NCI-H510A treated with DMSO at 0.1 percent for 48 hours (cell line): ENCODE measurements around the gene RAB3GAP2.
"Not testable (repeated sequence)": the region's sequence is repeated elsewhere in the genome, so short reads cannot be mapped to it uniquely, and the experiment has no call there.

Experiments
- DNase-seq: peaks from one replicate; lab custom pipeline; 2025; lab: John Stamatoyannopoulos, UW

The RAB3GAP2 gene

GRCh38 chr1:220272047-220272840, at the start of gene RAB3GAP2:
Gene RAB3GAP2, minus strand, starts transcription at chr1:220272453. Its CDS starts 116 bp downstream, at chr1:220272337.
- DNase-seq, result peak; percentile 94

GRCh38 chr1:220321758-220322157, 49.5 kb upstream of the RAB3GAP2 start:
- DNase-seq, result no peak

GRCh38 chr1:220320709-220321108, 48.5 kb upstream of the RAB3GAP2 start:
- DNase-seq, result no peak

GRCh38 chr1:220318673-220319072, 46.4 kb upstream of the RAB3GAP2 start:
- no peak for DNase-seq

GRCh38 chr1:220317161-220317560, 44.9 kb upstream of the RAB3GAP2 start:
- DNase-seq, result no peak

- DNase-seq, result no peak
These were observed 44.1 kb upstream of the RAB3GAP2 start for GRCh38 chr1:220316305-220316704.

- no peak for DNase-seq
These were observed 43.0 kb upstream of the RAB3GAP2 start for GRCh38 chr1:220315070-220315839.

GRCh38 chr1:220313576-220313975, 41.3 kb upstream of the RAB3GAP2 start:
- no peak for DNase-seq

GRCh38 chr1:220310147-220310546, 37.9 kb upstream of the RAB3GAP2 start:
- DNase-seq, result not testable (repeated sequence)

GRCh38 chr1:220307607-220308006, 35.4 kb upstream of the RAB3GAP2 start:
- DNase-seq, result no peak

GRCh38 chr1:220306339-220306738, 34.1 kb upstream of the RAB3GAP2 start:
- DNase-seq, result no peak

GRCh38 chr1:220303871-220304270, 31.6 kb upstream of the RAB3GAP2 start:
- DNase-seq, result no peak

GRCh38 chr1:220301630-220302029, 29.4 kb upstream of the RAB3GAP2 start:
- no peak for DNase-seq

- peak; percentile 74 for DNase-seq
These were observed 28.3 kb upstream of the RAB3GAP2 start for GRCh38 chr1:220300442-220301121.

- no peak for DNase-seq
These were observed 27.1 kb upstream of the RAB3GAP2 start for GRCh38 chr1:220299337-220299736.

- DNase-seq, result peak; percentile 16
These were observed 26.4 kb upstream of the RAB3GAP2 start for GRCh38 chr1:220298470-220299205.

- no peak for DNase-seq
These were observed 24.7 kb upstream of the RAB3GAP2 start for GRCh38 chr1:220296981-220297380.

- DNase-seq, result no peak
These were observed 22.6 kb upstream of the RAB3GAP2 start for GRCh38 chr1:220294846-220295301.

- DNase-seq, result no peak
These were observed 19.3 kb upstream of the RAB3GAP2 start for GRCh38 chr1:220291580-220291979.

GRCh38 chr1:220290140-220290761, 18.0 kb upstream of the RAB3GAP2 start:
- DNase-seq, result no peak

- no peak for DNase-seq
These were observed 14.9 kb upstream of the RAB3GAP2 start for GRCh38 chr1:220287129-220287528.
